HEK293T (cell line): ENCODE data around the gene CD34.

ENCODE experiments used
- CTCF ChIA-PET: fragments of 350-600 bp; formaldehyde crosslinking; extraction: SDS; loops from one replicate; lab custom pipeline; 2021; ENCODE audit warnings: antibody characterized with exemption, inconsistent platforms; lab: Yijun Ruan, JAX
- POLR2A ChIA-PET: fragments of 350-600 bp; formaldehyde crosslinking; extraction: SDS; loops from one replicate; lab custom pipeline; 2020; ENCODE audit warnings: antibody characterized with exemption, inconsistent platforms; lab: Yijun Ruan, JAX
- DNase-seq: peaks from one replicate; pipeline ENCODE4 v3.0.0; 2012; ENCODE audit warnings: mixed read lengths; ENCODE audit errors: extremely low spot score
- ARNT ChIP-seq: fragments of 450-650 bp; IDR thresholded peaks from 2 replicates; pipeline ENCODE4 v1.6.1; 2017; ENCODE audit warnings: mild to moderate bottlenecking
- BHLHE40 ChIP-seq: fragments of 450-650 bp; IDR thresholded peaks from 2 replicates; pipeline ENCODE4 v1.6.1; 2016; ENCODE audit warnings: mild to moderate bottlenecking, moderate library complexity, borderline replicate concordance
- CTBP1 ChIP-seq: fragments of 450-650 bp; IDR thresholded peaks from 2 replicates; pipeline ENCODE4 v1.6.1; 2016; ENCODE audit warnings: borderline replicate concordance
- ELF4 ChIP-seq: fragments of 450-650 bp; IDR thresholded peaks from 2 replicates; pipeline ENCODE4 v1.6.1; 2017; ENCODE audit warnings: antibody characterized with exemption
- FOXA1 ChIP-seq: fragments of 450-650 bp; IDR thresholded peaks from 2 replicates; pipeline ENCODE4 v1.6.1; 2016; ENCODE audit warnings: mild to moderate bottlenecking
- FOXK2 ChIP-seq: fragments of 450-650 bp; IDR thresholded peaks from 2 replicates; pipeline ENCODE4 v1.6.1; 2016; ENCODE audit warnings: mild to moderate bottlenecking
- FOXM1 ChIP-seq: fragments of 450-650 bp; IDR thresholded peaks from 2 replicates; pipeline ENCODE4 v1.6.1; 2017; ENCODE audit warnings: mild to moderate bottlenecking, borderline replicate concordance
- HDGF ChIP-seq: fragments of 450-650 bp; IDR thresholded peaks from 2 replicates; pipeline ENCODE4 v1.6.1; 2017; ENCODE audit warnings: antibody characterized with exemption, borderline replicate concordance
- L3MBTL2 ChIP-seq: fragments of 450-650 bp; conservative IDR thresholded peaks from 2 replicates; pipeline ENCODE4 v1.6.1; 2016; ENCODE audit warnings: mild to moderate bottlenecking
- LEF1 ChIP-seq: fragments of 450-650 bp; IDR thresholded peaks from 2 replicates; pipeline ENCODE4 v1.6.1; 2017; ENCODE audit warnings: mild to moderate bottlenecking, borderline replicate concordance
- NFRKB ChIP-seq: fragments of 450-650 bp; IDR thresholded peaks from 2 replicates; pipeline ENCODE4 v1.6.1; 2016; ENCODE audit warnings: mild to moderate bottlenecking, moderate library complexity
- PKNOX1 ChIP-seq: fragments of 450-650 bp; IDR thresholded peaks from 2 replicates; pipeline ENCODE4 v1.6.1; 2016
- SP1 ChIP-seq: fragments of 450-650 bp; IDR thresholded peaks from 2 replicates; pipeline ENCODE4 v1.6.1; 2017
- SUZ12 ChIP-seq: fragments of 450-650 bp; IDR thresholded peaks from 2 replicates; pipeline ENCODE4 v1.6.1; 2016; ENCODE audit warnings: mild to moderate bottlenecking
- TARDBP ChIP-seq: fragments of 450-650 bp; IDR thresholded peaks from 2 replicates; pipeline ENCODE4 v1.6.1; 2016
- ZNF384 ChIP-seq: fragments of 450-650 bp; IDR thresholded peaks from 2 replicates; pipeline ENCODE4 v1.6.1; 2016

The CD34 gene

GRCh38 chr1:207921321-207921720 lies 10.4 kb upstream of the CD34 start:
- CTCF ChIA-PET = interaction anchor here (0.7 kb wide), 1 partner anchor 30 kb away, joined by 5 read pairs; no protein-coding TSS in a partner anchor
- TF ChIP-seq L3MBTL2 = no peak
- no peak for TF ChIP-seq FOXM1
- TF ChIP-seq CTBP1 = no peak
- no peak for TF ChIP-seq LEF1
- TF ChIP-seq NFRKB = no peak
- no peak for TF ChIP-seq ZNF384
- TF ChIP-seq BHLHE40 = no peak
- no peak for TF ChIP-seq FOXK2
- TF ChIP-seq SP1 = no peak
- TF ChIP-seq SUZ12 = no peak
- no peak for TF ChIP-seq ARNT
- TF ChIP-seq PKNOX1 = no peak
- POLR2A ChIA-PET = no interaction called here
- no peak for DNase-seq

GRCh38 chr1:207920444-207921021 lies 9.6 kb upstream of the CD34 start:
- no peak for DNase-seq
- TF ChIP-seq FOXM1 (no peak), L3MBTL2 (no peak), TARDBP (no peak), CTBP1 (no peak), PKNOX1 (no peak), HDGF (no peak), ARNT (no peak), SP1 (no peak), FOXA1 (no peak), LEF1 (no peak)
- CTCF ChIA-PET = no interaction called here
- POLR2A ChIA-PET = no interaction called here

GRCh38 chr1:207919523-207920170 lies 8.7 kb upstream of the CD34 start:
- no peak for DNase-seq
- CTCF ChIA-PET = no interaction called here
- POLR2A ChIA-PET = no interaction called here
- TF ChIP-seq SP1 = no peak
- no peak for TF ChIP-seq LEF1
- no peak for TF ChIP-seq FOXM1
- TF ChIP-seq CTBP1 = no peak
- no peak for TF ChIP-seq ELF4

- DNase-seq = no peak
- TF ChIP-seq ELF4 = no peak
- TF ChIP-seq FOXK2 = no peak
- TF ChIP-seq SP1 = no peak
- TF ChIP-seq NFRKB = no peak
- TF ChIP-seq LEF1 = no peak
- no peak for TF ChIP-seq L3MBTL2
- no peak for TF ChIP-seq FOXM1
- no peak for TF ChIP-seq HDGF
- no peak for TF ChIP-seq BHLHE40
- no peak for TF ChIP-seq PKNOX1
- no peak for TF ChIP-seq SUZ12
- CTCF ChIA-PET = interaction anchor here (1.1 kb wide), 1 partner anchor 45 kb away, joined by 5 read pairs; no protein-coding TSS in a partner anchor
- POLR2A ChIA-PET = no interaction called here
Measured at GRCh38 chr1:207918581-207918980, 7.7 kb upstream of the CD34 start.

GRCh38 chr1:207918011-207918410 lies 7.1 kb upstream of the CD34 start:
- ChIA-PET CTCF (interaction anchor here (0.9 to 1.1 kb wide), 2 partner anchors 9 to 45 kb away, joined by 3 to 5 read pairs; no protein-coding TSS in a partner anchor), POLR2A (no interaction called here)
- TF ChIP-seq BHLHE40 (no peak), PKNOX1 (no peak), HDGF (no peak), SUZ12 (no peak), TARDBP (no peak), FOXK2 (no peak), L3MBTL2 (no peak), CTBP1 (no peak), SP1 (no peak), ELF4 (no peak), ZNF384 (no peak), LEF1 (no peak), FOXA1 (no peak), FOXM1 (no peak), NFRKB (no peak), ARNT (no peak)
- no peak for DNase-seq
